Stomach (tissue), 9 donors: Measurements from ENCODE around the gene C16orf95. TPM values are rescaled to one million over a fixed set of nuclear protein-coding genes. Genes with fewer than 3 reads are reported as not detected.
A peak's percentile ranks its signal among the peaks of the same experiment; 100 is the strongest.

Source experiments
- DNase-seq, 2 donors: peaks; one replicate each; pipeline versions ENCODE4 v3.0.0 to v3.0.0-alpha.2; 2013 to 2019
- H3K27ac ChIP-seq, 5 donors: fragments of 200-600 bp in 4 of 5; sonication (generic) in 4 of 5; one replicate each; pipeline ENCODE4 v1.5.1; 2013 to 2019; ENCODE audit warnings: mild to moderate bottlenecking in 1 of 5, moderate library complexity in 1 of 5
- H3K27me3 ChIP-seq, 3 donors: fragments of 200-600 bp; sonication (generic); one replicate each; pipeline ENCODE4 v1.5.1; 2017 to 2019; ENCODE audit warnings: mixed run types in 1 of 3
- H3K36me3 ChIP-seq, 4 donors: fragments of 200-600 bp; sonication (generic); 1 replicate in 3 of 4; 2 replicates in 1 of 4; pipeline ENCODE4 v1.5.1; 2016 to 2019
- H3K4me1 ChIP-seq, 4 donors: fragments of 200-600 bp; sonication (generic); one replicate each; pipeline ENCODE4 v1.5.1; 2016 to 2019
- H3K4me3 ChIP-seq, 4 donors: fragments of 200-600 bp; sonication (generic) in 3 of 4; one replicate each; pipeline ENCODE4 v1.5.1; 2016 to 2019; ENCODE audit warnings: mild to moderate bottlenecking in 1 of 4
- H3K9me3 ChIP-seq, 4 donors: fragments of 200-600 bp; sonication (generic); one replicate each; pipeline ENCODE4 v1.5.1; 2016 to 2019
- EP300 ChIP-seq: sonication (generic); formaldehyde crosslinking; IDR thresholded peaks from one replicate; pipeline ENCODE4 v1.6.1; 2017; ENCODE audit warnings: antibody characterized with exemption
- POLR2A ChIP-seq, 4 donors: fragments of 450-650 bp; IDR thresholded peaks; one replicate each; pipeline ENCODE4 v1.6.1; 2016; ENCODE audit warnings: antibody characterized with exemption in 4 of 4, control low read depth in 2 of 4, mild to moderate bottlenecking in 1 of 4, moderate library complexity in 1 of 4
- POLR2AphosphoS5 ChIP-seq, 3 donors: sonication (generic); formaldehyde crosslinking; IDR thresholded peaks; one replicate each; pipeline ENCODE4 v1.6.1; 2016; ENCODE audit warnings: antibody characterized with exemption in 3 of 3
- WGBS, 5 donors: extraction: QIAGEN DNeasy Blood & Tissue Kit in 3 of 5; methylation state at CpG; one replicate each; pipeline versions ENCODE4 v1.1.5 to v1.1.7; 2013 to 2018; 5-methylcytosine and 5-hydroxymethylcytosine counted together
- intact Hi-C: fragments of 100-400 bp; cut with DNase I; formaldehyde crosslinking; loops from one replicate; pipeline ENCODE4 v1.15.1; 2023; ENCODE audit warnings: low total_unique reads
- polyA plus RNA-seq, 3 donors: library from polyadenylated mRNA; stranded (reverse); fragments of 200-250 nt; gene quantifications; one replicate each; pipeline ENCODE4 v1.2.3, GENCODE V29; 2013
- total RNA-seq, 5 donors: library from RNA; depleted of rRNA; stranded (reverse); fragments of >200 nt; gene quantifications; one replicate each; pipeline versions ENCODE4 v1.1.0 to v1.2.3, GENCODE V29; 2014 to 2016
- TF ChIP-seq, protein P1 (sequence below), 7 experiments: fragments of 450-650 bp in 4 of 7; fragments of 200-600 bp in 3 of 7; sonication (generic) in 3 of 7; IDR thresholded peaks; one replicate each; pipeline ENCODE4 v1.5.1; 2016 to 2019; ENCODE audit warnings: antibody characterized with exemption in 7 of 7, control low read depth in 2 of 7, mild to moderate bottlenecking in 1 of 7
- donor health status: healthy with polysubstance abuse.
- donor health status: Bipolar disorder and iron deficiency.
- donor health status: healthy.

The C16orf95 gene
- total and polyA plus RNA-seq, 8 donors, result 0.55 to 4.9 (median 4.3) TPM; not detected in 3

GRCh38 chr16:87303431-87303930 lies 13.7 kb downstream of the C16orf95 start:
- H3K27me3 ChIP-seq, result peaks cover 0 to 3% (median 0%) of the 10 kb centered on the region in 3 donors
- peaks cover 0 to 4% (median 2%) of the 10 kb centered on the region in 4 donors for H3K9me3 ChIP-seq
- TF ChIP-seq, protein P1, sequence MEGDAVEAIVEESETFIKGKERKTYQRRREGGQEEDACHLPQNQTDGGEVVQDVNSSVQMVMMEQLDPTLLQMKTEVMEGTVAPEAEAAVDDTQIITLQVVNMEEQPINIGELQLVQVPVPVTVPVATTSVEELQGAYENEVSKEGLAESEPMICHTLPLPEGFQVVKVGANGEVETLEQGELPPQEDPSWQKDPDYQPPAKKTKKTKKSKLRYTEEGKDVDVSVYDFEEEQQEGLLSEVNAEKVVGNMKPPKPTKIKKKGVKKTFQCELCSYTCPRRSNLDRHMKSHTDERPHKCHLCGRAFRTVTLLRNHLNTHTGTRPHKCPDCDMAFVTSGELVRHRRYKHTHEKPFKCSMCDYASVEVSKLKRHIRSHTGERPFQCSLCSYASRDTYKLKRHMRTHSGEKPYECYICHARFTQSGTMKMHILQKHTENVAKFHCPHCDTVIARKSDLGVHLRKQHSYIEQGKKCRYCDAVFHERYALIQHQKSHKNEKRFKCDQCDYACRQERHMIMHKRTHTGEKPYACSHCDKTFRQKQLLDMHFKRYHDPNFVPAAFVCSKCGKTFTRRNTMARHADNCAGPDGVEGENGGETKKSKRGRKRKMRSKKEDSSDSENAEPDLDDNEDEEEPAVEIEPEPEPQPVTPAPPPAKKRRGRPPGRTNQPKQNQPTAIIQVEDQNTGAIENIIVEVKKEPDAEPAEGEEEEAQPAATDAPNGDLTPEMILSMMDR (IDR thresholded peaks at IDR 0.05), result no peak
- no peak for TF ChIP-seq POLR2AphosphoS5 (IDR thresholded peaks at IDR 0.05)
- H3K4me1 ChIP-seq, result no peaks in the 10 kb centered on the region
- no peak overlapping the region for H3K4me3 ChIP-seq
- no peak for DNase-seq
- H3K27ac ChIP-seq, result no peak overlapping the region
- 75 to 94% (median 86%) methylated on average over 5 to 7 of the region's 7 CpGs for whole genome bisulfite sequencing, 5 donors
- H3K36me3 ChIP-seq, result peaks cover 0 to 20% (median 0%) of the 10 kb centered on the region in 4 donors
- intact Hi-C loops, result no loop called here

DNA sequence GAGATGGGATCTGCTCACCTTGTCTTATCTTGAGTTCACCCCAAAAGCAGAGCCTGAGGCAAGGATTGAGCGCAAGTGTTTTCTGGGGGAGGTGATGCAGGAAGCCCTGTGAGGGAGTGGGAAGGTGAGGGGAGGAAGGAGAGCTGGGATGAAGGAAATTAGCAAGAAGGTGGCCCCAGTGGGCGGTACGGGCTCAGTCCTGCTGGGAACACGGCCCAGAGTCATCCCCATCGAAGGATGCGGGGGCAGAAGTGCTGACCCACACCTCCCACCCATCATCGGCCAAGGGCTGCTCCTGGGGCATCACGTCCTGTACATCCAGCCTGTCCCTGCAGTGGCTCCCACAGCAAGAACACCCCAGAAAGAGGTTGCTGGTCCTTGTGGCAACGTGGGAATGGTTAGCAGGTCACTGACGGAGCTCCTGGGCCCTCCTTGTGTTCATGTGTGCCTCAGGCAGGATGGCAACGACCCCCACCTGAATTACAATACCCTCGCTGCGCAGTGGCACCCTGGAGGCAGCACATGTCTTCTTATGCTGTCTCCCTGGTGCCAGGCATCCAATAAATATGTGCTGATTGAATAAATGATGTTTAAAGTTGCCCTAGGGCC lies 18.2 kb downstream of the C16orf95 start:
- H3K4me3 ChIP-seq, result no peak overlapping the region
- H3K9me3 ChIP-seq, result no peaks in the 10 kb centered on the region
- H3K27ac ChIP-seq, result no peak overlapping the region
- TF ChIP-seq EP300 (no peak), POLR2AphosphoS5 (IDR thresholded peaks at IDR 0.05) (no peak), POLR2A (IDR thresholded peaks at IDR 0.05) (no peak)
- TF ChIP-seq, protein P1 (IDR thresholded peaks at IDR 0.05), result no peak
- peaks cover 0 to 22% (median 0%) of the 10 kb centered on the region in 4 donors for H3K36me3 ChIP-seq
- no peaks in the 10 kb centered on the region for H3K4me1 ChIP-seq
- DNase-seq, result no peak
- intact Hi-C loops, result no loop called here
- H3K27me3 ChIP-seq, result no peaks in the 10 kb centered on the region
- WGBS, 5 donors, result 75 to 92% (median 89%) methylated on average over 13 of the region's 13 CpGs

DNA sequence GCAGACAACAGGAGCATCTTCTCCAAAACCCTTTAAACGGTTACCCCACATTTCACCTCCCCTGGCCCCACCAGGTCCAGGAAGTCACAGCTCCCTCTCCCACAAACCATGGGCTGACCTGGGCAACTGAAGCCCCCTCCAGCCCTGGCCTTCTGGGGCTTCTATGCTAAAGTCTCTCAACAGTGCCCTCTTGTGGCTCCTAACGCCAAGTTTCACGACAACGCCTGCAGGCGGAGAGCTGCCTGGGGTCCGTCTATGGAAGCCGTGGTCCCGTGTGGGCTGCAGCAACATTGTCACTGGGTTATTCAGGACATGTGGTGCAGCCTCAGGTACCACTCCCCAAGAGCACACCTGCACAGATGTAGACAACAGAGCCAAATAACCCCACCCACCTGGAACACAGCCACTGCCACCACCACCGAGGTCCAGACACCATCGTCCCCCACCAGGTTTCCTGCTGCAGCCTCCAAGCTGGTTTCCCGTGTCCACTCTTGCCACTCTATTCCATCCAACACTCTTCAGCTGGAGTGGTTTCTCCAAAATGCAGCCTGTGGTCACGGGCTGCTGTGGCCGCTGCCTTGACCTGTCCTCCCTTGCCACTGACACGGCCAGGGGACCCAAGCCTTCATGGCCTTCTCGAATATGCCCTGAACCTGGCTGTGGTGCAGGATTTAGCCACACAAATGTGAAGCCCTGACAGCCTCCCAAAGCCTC lies 19.1 kb downstream of the C16orf95 start:
- intact Hi-C loops, result no loop called here
- no peaks in the 10 kb centered on the region for H3K9me3 ChIP-seq
- WGBS, 5 donors, result 51 to 62% (median 55%) methylated on average over 11 to 15 of the region's 15 CpGs
- H3K4me1 ChIP-seq, result no peaks in the 10 kb centered on the region
- peak in 1 of 2 donors; percentile 62 for DNase-seq
- TF ChIP-seq EP300, result no peak
- TF ChIP-seq, protein P1 (IDR thresholded peaks at IDR 0.05), result peak in 4 of 7 experiments; percentile 15 to 33 (median 24)
- no peak overlapping the region for H3K4me3 ChIP-seq
- no peak overlapping the region for H3K27ac ChIP-seq
- H3K27me3 ChIP-seq, result no peaks in the 10 kb centered on the region
- peaks cover 0 to 22% (median 0%) of the 10 kb centered on the region in 4 donors for H3K36me3 ChIP-seq

GRCh38 chr16:87297407-87297806 lies 19.8 kb downstream of the C16orf95 start:
- no peak for DNase-seq
- intact Hi-C loops, result no loop called here
- H3K4me1 ChIP-seq, result no peaks in the 10 kb centered on the region
- H3K27me3 ChIP-seq, result no peaks in the 10 kb centered on the region
- H3K9me3 ChIP-seq, result peaks cover 0 to 2% (median 0%) of the 10 kb centered on the region in 4 donors
- H3K36me3 ChIP-seq, result peaks cover 0 to 23% (median 0%) of the 10 kb centered on the region in 4 donors
- TF ChIP-seq, protein P1 (IDR thresholded peaks at IDR 0.05), result no peak
- no peak for TF ChIP-seq POLR2A (IDR thresholded peaks at IDR 0.05)
- no peak for TF ChIP-seq POLR2AphosphoS5 (IDR thresholded peaks at IDR 0.05)
- no peak for TF ChIP-seq EP300
- no peak overlapping the region for H3K27ac ChIP-seq
- H3K4me3 ChIP-seq, result no peak overlapping the region
- WGBS, 5 donors, result 82 to 95% (median 87%) methylated on average over 2 to 5 of the region's 5 CpGs
